ENCODE measurements around the gene AARS2.

DNA sequence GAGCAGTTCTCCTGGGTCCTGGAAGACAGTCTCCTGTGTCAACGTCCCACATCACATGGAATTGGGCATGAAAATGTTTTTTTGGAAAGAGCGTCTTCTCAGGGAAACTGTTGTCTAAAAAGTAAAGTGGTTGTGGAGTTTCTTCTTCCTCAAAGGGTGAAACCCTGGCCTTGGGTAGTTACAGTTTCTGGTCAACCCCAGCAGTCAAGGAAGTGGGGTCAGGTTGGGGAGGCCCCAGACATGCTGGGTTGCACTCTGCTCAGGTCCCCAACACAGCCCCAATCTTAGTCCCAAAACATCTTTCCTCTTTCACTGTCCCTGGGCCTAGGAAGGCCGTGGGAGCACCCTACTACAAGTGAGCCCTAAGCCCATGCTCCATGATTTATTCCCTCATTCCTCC is 46.8 kb downstream of the AARS2 start:
- TF ChIP-seq CTCF (IDR thresholded peaks at IDR 0.05) (no peak), ZFX (IDR thresholded peaks at IDR 0.05; ENCODE audit: borderline replicate concordance) (no peak)

Measured in 22Rv1 (cell line).